ENCODE data around the gene MTARC2. TPM values are rescaled to one million over a fixed set of nuclear protein-coding genes. Genes with fewer than 3 reads are reported as not detected.
A peak's percentile ranks its signal among the peaks of the same experiment; 100 is the strongest.

The MTARC2 gene
- total RNA-seq, 1 donor from 2014 or later: 8.9 TPM

DNA sequence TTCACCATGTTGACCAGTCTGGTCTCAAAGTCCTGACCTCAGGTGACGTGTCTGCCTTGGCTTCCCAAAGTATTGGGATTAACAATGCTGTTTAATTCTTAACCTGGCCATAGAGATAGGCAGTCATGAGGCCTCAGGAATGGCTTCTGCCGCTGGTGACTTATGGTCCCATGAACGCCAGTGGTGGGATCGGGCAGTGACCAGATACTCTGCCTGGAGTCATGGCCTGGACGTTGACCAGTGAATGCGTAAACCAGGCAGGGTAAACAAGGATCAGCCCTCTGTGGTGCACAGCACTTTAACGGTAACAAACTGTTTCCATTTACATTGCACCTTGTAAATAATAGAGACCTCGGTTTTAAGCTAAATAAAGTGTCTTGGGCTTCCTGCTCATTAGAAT is 61.6 kb downstream of the MTARC2 start:
- Mint-ChIP-seq H3K27me3 (peaks cover 4% of the 10 kb centered on the region), H3K36me3 (ENCODE audit: low read depth) (no peaks in the 10 kb centered on the region), H3K9me3 (no peaks in the 10 kb centered on the region), H3K4me3 (no peak overlapping the region), H3K4me1 (peaks cover 2% of the 10 kb centered on the region), H3K27ac (no peak overlapping the region)
- no peak for ATAC-seq (ENCODE audit: low read depth)
- intact Hi-C loops (cut with micrococcal nuclease): loop anchor here (1.0 to 10.0 kb wide), 6 partner anchors 65 to 1646 kb away; no protein-coding TSS in a partner anchor
- POLR2A ChIA-PET: no interaction called here
- CTCF ChIA-PET: interaction anchor here (0.6 to 2.7 kb wide), 9 partner anchors 10 to 1655 kb away, joined by 3 to 27 read pairs (median 5); no protein-coding TSS in a partner anchor
- TF ChIP-seq, protein P1, sequence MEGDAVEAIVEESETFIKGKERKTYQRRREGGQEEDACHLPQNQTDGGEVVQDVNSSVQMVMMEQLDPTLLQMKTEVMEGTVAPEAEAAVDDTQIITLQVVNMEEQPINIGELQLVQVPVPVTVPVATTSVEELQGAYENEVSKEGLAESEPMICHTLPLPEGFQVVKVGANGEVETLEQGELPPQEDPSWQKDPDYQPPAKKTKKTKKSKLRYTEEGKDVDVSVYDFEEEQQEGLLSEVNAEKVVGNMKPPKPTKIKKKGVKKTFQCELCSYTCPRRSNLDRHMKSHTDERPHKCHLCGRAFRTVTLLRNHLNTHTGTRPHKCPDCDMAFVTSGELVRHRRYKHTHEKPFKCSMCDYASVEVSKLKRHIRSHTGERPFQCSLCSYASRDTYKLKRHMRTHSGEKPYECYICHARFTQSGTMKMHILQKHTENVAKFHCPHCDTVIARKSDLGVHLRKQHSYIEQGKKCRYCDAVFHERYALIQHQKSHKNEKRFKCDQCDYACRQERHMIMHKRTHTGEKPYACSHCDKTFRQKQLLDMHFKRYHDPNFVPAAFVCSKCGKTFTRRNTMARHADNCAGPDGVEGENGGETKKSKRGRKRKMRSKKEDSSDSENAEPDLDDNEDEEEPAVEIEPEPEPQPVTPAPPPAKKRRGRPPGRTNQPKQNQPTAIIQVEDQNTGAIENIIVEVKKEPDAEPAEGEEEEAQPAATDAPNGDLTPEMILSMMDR (IDR thresholded peaks at IDR 0.05): no peak
- no peak for DNase-seq

DNA sequence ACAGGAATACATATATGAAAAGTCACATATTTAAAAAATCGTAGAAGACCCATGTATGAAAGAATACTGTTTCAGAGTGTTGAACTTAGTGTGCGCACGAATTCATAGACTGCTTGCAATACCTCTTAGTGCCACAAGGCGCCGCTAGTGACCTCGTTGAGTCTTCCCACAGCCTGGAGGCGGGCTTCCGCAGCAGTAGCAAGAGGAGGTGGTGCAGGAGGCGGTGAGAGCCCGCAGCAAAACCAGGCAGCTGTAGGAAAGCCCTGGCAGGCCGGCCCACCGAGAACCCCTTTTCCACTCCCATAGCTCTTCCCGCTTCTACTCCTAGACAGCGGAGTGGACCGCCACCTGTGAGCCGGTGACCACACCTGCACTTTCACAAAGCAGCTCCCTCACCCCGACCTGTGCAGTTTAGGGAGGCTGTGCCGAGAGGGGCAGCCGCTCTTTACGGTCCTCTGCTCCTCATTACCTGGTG is 62.1 kb downstream of the MTARC2 start:
- Mint-ChIP-seq H3K4me3 (peak overlapping the region; percentile 55), H3K9me3 (no peaks in the 10 kb centered on the region), H3K4me1 (peaks cover 2% of the 10 kb centered on the region), H3K36me3 (ENCODE audit: low read depth) (no peaks in the 10 kb centered on the region), H3K27me3 (peaks cover 4% of the 10 kb centered on the region), H3K27ac (no peak overlapping the region)
- DNase-seq (peak; percentile 54), ATAC-seq (ENCODE audit: low read depth) (peak; percentile 99)
- ChIA-PET POLR2A (no interaction called here), CTCF (interaction anchor here (0.7 to 2.7 kb wide), 10 partner anchors 10 to 1655 kb away, joined by 3 to 27 read pairs (median 5); no protein-coding TSS in a partner anchor)
- intact Hi-C loops (cut with micrococcal nuclease): loop anchor here (1.0 to 10.0 kb wide), 6 partner anchors 64 to 1645 kb away; no protein-coding TSS in a partner anchor
- TF ChIP-seq, protein P1 (IDR thresholded peaks at IDR 0.05): peak; percentile 96

DNA sequence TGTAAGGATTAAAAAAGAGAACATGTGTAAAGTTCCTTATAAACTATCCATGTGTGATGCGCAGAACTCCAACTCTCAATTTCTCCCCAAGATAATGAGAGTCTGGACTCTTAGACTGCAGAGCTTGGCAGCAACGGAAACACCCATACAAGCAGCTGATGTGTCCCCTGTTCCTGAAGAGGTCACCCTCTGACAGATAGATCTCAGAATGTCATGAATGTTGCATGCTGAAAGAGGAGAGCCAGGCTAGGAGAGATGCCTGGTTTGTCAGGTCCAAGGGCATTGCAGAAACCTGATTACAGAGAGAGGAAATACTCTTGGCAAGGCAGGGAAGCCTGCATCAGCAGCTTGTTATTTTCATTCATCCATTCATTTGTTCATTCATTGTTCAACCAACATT is 62.8 kb downstream of the MTARC2 start:
- CTCF ChIA-PET: interaction anchor here (1.4 to 2.7 kb wide), 8 partner anchors 11 to 1654 kb away, joined by 4 to 27 read pairs (median 6); no protein-coding TSS in a partner anchor

DNA sequence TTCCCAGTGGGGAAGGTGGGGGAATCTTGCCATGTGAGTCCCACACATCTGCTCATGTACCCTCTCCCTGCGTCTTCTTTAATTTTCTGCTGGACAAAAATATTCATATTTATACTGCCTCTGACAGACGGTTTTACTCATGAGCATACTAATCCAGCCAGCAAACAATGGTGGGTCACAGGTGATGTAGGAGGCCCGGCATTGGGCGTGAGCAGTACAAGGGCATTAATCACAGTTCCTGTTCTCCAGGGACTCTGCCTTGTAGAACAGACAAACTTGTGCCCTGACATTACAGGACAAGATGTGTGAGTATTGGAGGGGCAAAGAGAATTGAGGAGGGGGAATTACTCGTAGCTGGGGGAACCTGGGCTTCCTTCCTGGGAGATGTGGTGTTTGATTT is 63.6 kb downstream of the MTARC2 start:
- intact Hi-C loops (cut with micrococcal nuclease): loop anchor here (5.0 to 10.0 kb wide), 2 partner anchors 283 to 1196 kb away; no protein-coding TSS in a partner anchor

More for the DNA sequence above, 62.8 kb downstream of the MTARC2 start:
- H3K27me3 Mint-ChIP-seq: peaks cover 4% of the 10 kb centered on the region
- no peaks in the 10 kb centered on the region for H3K36me3 Mint-ChIP-seq (ENCODE audit: low read depth)
- H3K27ac Mint-ChIP-seq: no peak overlapping the region
- POLR2A ChIA-PET: no interaction called here
- intact Hi-C loops (cut with micrococcal nuclease): loop anchor here (1.0 to 10.0 kb wide), 6 partner anchors 63 to 1644 kb away; no protein-coding TSS in a partner anchor
- H3K4me3 Mint-ChIP-seq: no peak overlapping the region
- no peak for ATAC-seq (ENCODE audit: low read depth)
- H3K4me1 Mint-ChIP-seq: peaks cover 2% of the 10 kb centered on the region
- no peaks in the 10 kb centered on the region for H3K9me3 Mint-ChIP-seq
- DNase-seq: no peak
- TF ChIP-seq, protein P1 (IDR thresholded peaks at IDR 0.05): no peak

DNA sequence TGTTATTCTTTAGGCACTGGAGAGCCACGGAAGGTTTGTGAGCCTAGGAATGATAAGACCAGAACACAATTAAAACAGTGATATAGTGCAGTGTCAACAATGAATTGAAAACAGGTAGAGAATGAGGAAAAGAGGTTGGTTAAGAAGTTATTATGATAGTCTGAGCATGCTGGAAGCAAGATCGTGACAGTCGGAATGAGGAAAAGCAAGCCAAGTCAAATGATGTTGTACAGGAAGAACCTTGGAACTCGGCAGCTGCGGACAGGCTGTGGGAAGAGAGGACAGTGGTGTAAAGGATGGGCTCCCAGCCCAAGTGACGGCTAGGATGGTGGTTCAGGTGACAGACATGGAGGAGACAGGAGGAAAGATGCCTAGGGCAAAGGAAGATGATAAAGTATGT is 64.2 kb downstream of the MTARC2 start:
- no peak for DNase-seq
- ATAC-seq (ENCODE audit: low read depth): no peak
- no peak overlapping the region for H3K27ac Mint-ChIP-seq
- peaks cover 2% of the 10 kb centered on the region for H3K4me1 Mint-ChIP-seq
- TF ChIP-seq, protein P1 (IDR thresholded peaks at IDR 0.05): no peak
- H3K36me3 Mint-ChIP-seq (ENCODE audit: low read depth): no peaks in the 10 kb centered on the region
- H3K4me3 Mint-ChIP-seq: no peak overlapping the region
- no peaks in the 10 kb centered on the region for H3K9me3 Mint-ChIP-seq
- POLR2A ChIA-PET: no interaction called here
- CTCF ChIA-PET: no interaction called here
- H3K27me3 Mint-ChIP-seq: peaks cover 4% of the 10 kb centered on the region
- intact Hi-C loops (cut with micrococcal nuclease): loop anchor here (5.0 to 10.0 kb wide), 2 partner anchors 282 to 1195 kb away; no protein-coding TSS in a partner anchor

More for the DNA sequence above, 63.6 kb downstream of the MTARC2 start:
- no peak for DNase-seq
- ChIA-PET POLR2A (no interaction called here), CTCF (interaction anchor here (1.5 to 2.7 kb wide), 5 partner anchors 64 to 1643 kb away, joined by 5 to 27 read pairs (median 11); no protein-coding TSS in a partner anchor)
- H3K4me3 Mint-ChIP-seq: no peak overlapping the region
- no peaks in the 10 kb centered on the region for H3K9me3 Mint-ChIP-seq
- no peak overlapping the region for H3K27ac Mint-ChIP-seq
- peaks cover 2% of the 10 kb centered on the region for H3K4me1 Mint-ChIP-seq
- peaks cover 4% of the 10 kb centered on the region for H3K27me3 Mint-ChIP-seq
- TF ChIP-seq, protein P1 (IDR thresholded peaks at IDR 0.05): no peak
- no peak for ATAC-seq (ENCODE audit: low read depth)
- H3K36me3 Mint-ChIP-seq (ENCODE audit: low read depth): no peaks in the 10 kb centered on the region
